Diencephalon (tissue), 1 donor: Measurements from ENCODE around the gene SLA2. TPM values are rescaled to one million over a fixed set of nuclear protein-coding genes. Genes with fewer than 3 reads are reported as not detected.

Experiments used
- small RNA-seq: library from RNA; depleted of rRNA; stranded (forward); fragments of <200 nt; gene quantifications from one replicate; pipeline ENCODE3, GENCODE V24; 2014
- total RNA-seq: library from RNA; depleted of rRNA; stranded (reverse); fragments of >200 nt; gene quantifications from one replicate; pipeline ENCODE4 v1.2.3, GENCODE V29; 2014

The SLA2 gene
- total RNA-seq, result not detected

GRCh38 chr20:36645998-36646397 is at the start of gene SLA2:
Gene SLA2, minus strand, starts transcription at chr20:36646196. Its CDS starts 4,861 bp downstream, at chr20:36641335.

GRCh38 chr20:36605399-36606157 is 40.4 kb downstream of the SLA2 start, which contains the start of gene RAB5IF:
Gene RAB5IF, plus strand, starts transcription at chr20:36605779. Its CDS starts 173 bp downstream, at chr20:36605952.

GRCh38 chr20:36573103-36573797 is 72.7 kb downstream of the SLA2 start, which contains the start of gene TGIF2:
Gene TGIF2, plus strand, starts transcription at chr20:36573597. Its CDS starts 5,178 bp downstream, at chr20:36578775.

Small RNA genes within 50 kb of the gene (small RNA-seq; reads per million reads assigned to genes)
- not detected for gene RF00019

Other genes starting within 250 kb of the SLA2 start
- 0.23 TPM for gene MYL9, start 104.7 kb downstream of the SLA2 start, total RNA-seq
- 9.7 TPM for gene TGIF2, start 72.6 kb downstream of the SLA2 start, total RNA-seq
- 41.3 TPM for gene RAB5IF, start 40.4 kb downstream of the SLA2 start, total RNA-seq
- gene NDRG3, start 99.9 kb upstream of the SLA2 start, total RNA-seq, result 77.5 TPM
- 8.3 TPM for gene DSN1, start 127.6 kb upstream of the SLA2 start, total RNA-seq
- 1.2 TPM for gene TLDC2, start 229.9 kb upstream of the SLA2 start, total RNA-seq